ENCODE measurements around the gene KRTAP9-7. TPM values are rescaled to one million over a fixed set of nuclear protein-coding genes. Genes with fewer than 3 reads are reported as not detected.

The KRTAP9-7 gene
- not detected in 2 replicates for total RNA-seq

GRCh38 chr17:41275648-41276190 lies at the start of gene KRTAP9-7:
TSS of gene KRTAP9-7 (plus strand) at chr17:41275698. CDS start at chr17:41275698, 0 bp downstream.

GRCh38 chr17:41226598-41227095 lies 48.9 kb upstream of the KRTAP9-7 start, which contains the start of gene KRTAP9-2:
TSS of gene KRTAP9-2 (plus strand) at chr17:41226648. CDS start at chr17:41226655, 7 bp downstream.

GRCh38 chr17:41232399-41233105 lies 42.9 kb upstream of the KRTAP9-7 start, which contains the start of gene KRTAP9-3:
TSS of gene KRTAP9-3 (plus strand) at chr17:41232449. CDS start at chr17:41232502, 53 bp downstream.

GRCh38 chr17:41237949-41238437 lies 37.5 kb upstream of the KRTAP9-7 start, which contains the start of gene KRTAP9-8:
TSS of gene KRTAP9-8 (plus strand) at chr17:41237999. CDS start at chr17:41238052, 53 bp downstream.

GRCh38 chr17:41249637-41250240 lies 25.8 kb upstream of the KRTAP9-7 start, which contains the start of gene KRTAP9-4:
TSS of gene KRTAP9-4 (plus strand) at chr17:41249687. CDS start at chr17:41249721, 34 bp downstream.

GRCh38 chr17:41255381-41256290 lies 19.9 kb upstream of the KRTAP9-7 start, which contains the start of gene KRTAP9-9:
TSS of gene KRTAP9-9 (plus strand) at chr17:41255384.

GRCh38 chr17:41265078-41265477 lies 10.4 kb upstream of the KRTAP9-7 start, which contains the start of gene KRTAP9-6:
TSS of gene KRTAP9-6 (plus strand) at chr17:41265378. CDS start at chr17:41265378, 0 bp downstream.

GRCh38 chr17:41301916-41302901 lies 26.7 kb downstream of the KRTAP9-7 start, which contains the start of gene KRTAP29-1:
TSS of gene KRTAP29-1 (minus strand) at chr17:41302851. CDS start at chr17:41302851, 0 bp downstream.

GRCh38 chr17:41308918-41309359 lies 33.4 kb downstream of the KRTAP9-7 start, which contains the start of gene KRTAP16-1:
TSS of gene KRTAP16-1 (minus strand) at chr17:41309309. CDS start at chr17:41309253, 56 bp downstream.

GRCh38 chr17:41315204-41315794 lies 39.8 kb downstream of the KRTAP9-7 start, which contains the start of gene KRTAP17-1:
TSS of gene KRTAP17-1 (minus strand) at chr17:41315710. CDS start at chr17:41315650, 60 bp downstream.

Small RNA genes lying within 50 kb of the gene (small RNA-seq; reads per million reads assigned to genes)
- not detected for gene KRTAP9-10P

Other genes with a start within 250 kb of the KRTAP9-7 start
- gene KRTAP1-5, start 248.5 kb upstream of the KRTAP9-7 start, total RNA-seq: not detected in 2 replicates
- gene KRTAP1-4, start 245.5 kb upstream of the KRTAP9-7 start, total RNA-seq: not detected in 2 replicates
- not detected in 2 replicates for gene KRTAP1-3, start 240.8 kb upstream of the KRTAP9-7 start, total RNA-seq
- not detected in 2 replicates for gene KRTAP1-1, start 234.2 kb upstream of the KRTAP9-7 start, total RNA-seq
- gene KRTAP2-1, start 228.4 kb upstream of the KRTAP9-7 start, total RNA-seq: not detected in 2 replicates
- not detected in 2 replicates for gene KRTAP2-2, start 220.5 kb upstream of the KRTAP9-7 start, total RNA-seq
- gene KRTAP2-3, start 215.6 kb upstream of the KRTAP9-7 start, total RNA-seq: not detected in 2 replicates
- gene KRTAP2-4, start 209.8 kb upstream of the KRTAP9-7 start, total RNA-seq: not detected in 2 replicates
- gene KRTAP4-7, start 191.5 kb upstream of the KRTAP9-7 start, total RNA-seq: not detected in 2 replicates
- gene KRTAP4-8, start 177.6 kb upstream of the KRTAP9-7 start, total RNA-seq: not detected in 2 replicates
- gene KRTAP4-16, start 173.5 kb upstream of the KRTAP9-7 start, total RNA-seq: not detected in 2 replicates
- gene KRTAP4-9, start 170.3 kb upstream of the KRTAP9-7 start, total RNA-seq: not detected in 2 replicates
- not detected in 2 replicates for gene KRTAP4-11, start 157.3 kb upstream of the KRTAP9-7 start, total RNA-seq
- not detected in 2 replicates for gene KRTAP4-12, start 151.5 kb upstream of the KRTAP9-7 start, total RNA-seq
- not detected in 2 replicates for gene KRTAP4-6, start 135.2 kb upstream of the KRTAP9-7 start, total RNA-seq
- not detected in 2 replicates for gene KRTAP4-5, start 125.9 kb upstream of the KRTAP9-7 start, total RNA-seq
- gene KRTAP4-4, start 115.0 kb upstream of the KRTAP9-7 start, total RNA-seq: not detected in 2 replicates
- gene KRTAP4-3, start 107.5 kb upstream of the KRTAP9-7 start, total RNA-seq: not detected in 2 replicates
- gene KRTAP4-2, start 97.5 kb upstream of the KRTAP9-7 start, total RNA-seq: not detected in 2 replicates
- gene KRTAP4-1, start 90.8 kb upstream of the KRTAP9-7 start, total RNA-seq: not detected in 2 replicates
- gene KRTAP9-1, start 85.8 kb upstream of the KRTAP9-7 start, total RNA-seq: not detected in 2 replicates
- gene KRTAP9-2, start 49.0 kb upstream of the KRTAP9-7 start, total RNA-seq: not detected in 2 replicates
- not detected in 2 replicates for gene KRTAP9-3, start 43.2 kb upstream of the KRTAP9-7 start, total RNA-seq
- gene KRTAP9-8, start 37.7 kb upstream of the KRTAP9-7 start, total RNA-seq: not detected in 2 replicates
- not detected in 2 replicates for gene KRTAP9-4, start 26.0 kb upstream of the KRTAP9-7 start, total RNA-seq
- gene KRTAP9-9, start 20.3 kb upstream of the KRTAP9-7 start, total RNA-seq: not detected in 2 replicates
- not detected in 2 replicates for gene KRTAP9-6, start 10.3 kb upstream of the KRTAP9-7 start, total RNA-seq
- not detected in 2 replicates for gene KRTAP29-1, start 27.2 kb downstream of the KRTAP9-7 start, total RNA-seq
- gene KRTAP16-1, start 33.6 kb downstream of the KRTAP9-7 start, total RNA-seq: not detected in 2 replicates
- gene KRTAP17-1, start 40.0 kb downstream of the KRTAP9-7 start, total RNA-seq: not detected in 2 replicates
- gene KRT33A, start 75.1 kb downstream of the KRTAP9-7 start, total RNA-seq: not detected in 2 replicates
- gene KRT33B, start 94.1 kb downstream of the KRTAP9-7 start, total RNA-seq: not detected in 2 replicates
- not detected in 2 replicates for gene KRT34, start 106.6 kb downstream of the KRTAP9-7 start, total RNA-seq
- not detected in 2 replicates for gene KRT31, start 121.9 kb downstream of the KRTAP9-7 start, total RNA-seq
- gene KRT37, start 148.9 kb downstream of the KRTAP9-7 start, total RNA-seq: not detected in 2 replicates
- gene KRT38, start 165.3 kb downstream of the KRTAP9-7 start, total RNA-seq: not detected in 2 replicates
- gene KRT32, start 191.7 kb downstream of the KRTAP9-7 start, total RNA-seq: not detected in 2 replicates
- gene KRT35, start 205.5 kb downstream of the KRTAP9-7 start, total RNA-seq: not detected in 2 replicates
- gene KRT36, start 214.2 kb downstream of the KRTAP9-7 start, total RNA-seq: not detected in 2 replicates
- not detected in 2 replicates for gene KRT13, start 229.9 kb downstream of the KRTAP9-7 start, total RNA-seq
- gene KRT15, start 243.2 kb downstream of the KRTAP9-7 start, total RNA-seq: 0.65 and 2.8 TPM in 2 replicates